ENCODE data around the gene SURF6.
"Not testable (repeated sequence)": the region's sequence is repeated elsewhere in the genome, so short reads cannot be mapped to it uniquely, and the experiment has no call there.

SURF6 gene

DNA sequence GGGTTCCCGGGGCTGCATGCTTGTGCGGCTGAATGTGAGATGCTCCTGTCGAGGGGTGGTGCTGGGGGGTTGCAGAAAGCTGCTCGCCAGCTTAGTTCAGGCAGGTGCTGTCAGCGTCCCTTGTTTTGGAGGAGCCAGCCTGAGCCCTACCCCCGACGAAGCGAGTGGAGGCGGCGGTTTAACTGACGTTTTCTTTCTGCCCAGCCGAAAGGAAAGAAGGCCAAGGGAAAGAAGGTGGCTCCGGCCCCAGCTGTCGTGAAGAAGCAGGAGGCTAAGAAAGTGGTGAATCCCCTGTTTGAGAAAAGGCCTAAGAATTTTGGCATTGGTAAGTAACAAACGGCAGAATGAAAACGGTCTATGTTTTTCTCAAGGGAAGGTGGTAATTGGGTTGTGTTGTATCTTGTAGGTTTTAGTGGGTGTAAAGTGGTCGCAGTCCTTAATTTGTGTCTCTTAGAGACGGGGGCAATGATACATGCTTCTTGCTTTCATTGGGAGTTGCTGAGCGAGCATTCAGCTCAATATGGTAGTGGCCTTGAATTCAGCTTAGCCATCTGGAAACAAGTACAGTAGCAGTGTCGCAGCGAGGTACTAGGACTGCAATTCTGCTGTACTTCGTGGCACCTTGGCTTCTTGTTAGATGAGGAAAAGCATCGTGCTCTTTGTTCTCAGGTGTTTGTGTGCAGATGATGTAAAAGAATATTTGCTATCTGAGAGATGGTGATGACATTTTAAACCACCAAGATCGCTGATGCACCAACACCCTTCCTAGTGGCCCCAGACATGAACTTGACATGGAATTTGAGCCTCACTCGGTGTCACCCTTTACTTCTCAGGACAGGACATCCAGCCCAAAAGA, 13.0 kb upstream of the SURF6 start:
- in situ Hi-C loops (cut with HindIII; ENCODE audit: low sequenced_read_pairs): no loop called here

DNA sequence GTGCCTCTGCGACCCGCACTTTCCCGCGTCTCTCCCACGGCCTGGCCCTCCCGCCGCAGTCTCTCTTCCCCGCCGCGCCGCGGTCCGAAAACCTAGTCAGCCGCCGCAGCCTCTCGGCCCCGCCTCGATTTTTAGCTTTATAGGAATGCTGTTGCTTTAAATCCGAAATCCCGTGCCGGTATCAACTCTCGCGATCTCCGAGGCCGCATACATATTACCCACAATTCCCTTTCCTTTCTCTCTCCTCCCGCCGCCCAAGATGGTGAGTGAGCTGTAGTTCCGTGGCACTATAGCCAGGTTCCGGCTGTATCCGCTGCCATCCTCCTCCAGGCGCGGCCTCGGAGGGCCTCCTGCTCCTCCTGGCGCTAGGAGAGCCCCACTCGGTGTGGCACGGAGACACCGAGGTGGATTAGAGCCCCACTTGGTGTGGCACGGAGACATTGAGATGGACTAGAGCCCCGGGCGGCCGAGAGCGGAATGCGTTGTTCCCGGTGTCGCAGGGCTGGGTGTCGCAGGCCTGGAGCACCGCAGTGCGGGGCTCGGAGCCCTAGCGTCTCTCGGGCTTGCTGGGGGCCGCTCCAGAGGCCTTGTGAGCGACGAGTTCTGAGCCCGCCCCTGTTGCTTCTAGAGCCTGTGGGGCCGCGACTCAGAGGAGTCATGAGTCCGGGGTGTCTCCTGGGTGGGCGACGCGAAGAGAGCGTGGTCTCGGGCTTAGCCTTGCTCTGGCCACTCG, 12.2 kb upstream of the SURF6 start, which contains the start of the genes MED22 and RPL7A:
MED22 (minus strand) TSS at position 147 of the 733 bp plus-strand sequence. CDS start 1,469 bp downstream, outside the sequence.
RPL7A (plus strand) TSS at position 234 of the 733 bp plus-strand sequence; CDS start at position 260, 26 bp downstream.
- in situ Hi-C loops (cut with HindIII; ENCODE audit: low sequenced_read_pairs): no loop called here

DNA sequence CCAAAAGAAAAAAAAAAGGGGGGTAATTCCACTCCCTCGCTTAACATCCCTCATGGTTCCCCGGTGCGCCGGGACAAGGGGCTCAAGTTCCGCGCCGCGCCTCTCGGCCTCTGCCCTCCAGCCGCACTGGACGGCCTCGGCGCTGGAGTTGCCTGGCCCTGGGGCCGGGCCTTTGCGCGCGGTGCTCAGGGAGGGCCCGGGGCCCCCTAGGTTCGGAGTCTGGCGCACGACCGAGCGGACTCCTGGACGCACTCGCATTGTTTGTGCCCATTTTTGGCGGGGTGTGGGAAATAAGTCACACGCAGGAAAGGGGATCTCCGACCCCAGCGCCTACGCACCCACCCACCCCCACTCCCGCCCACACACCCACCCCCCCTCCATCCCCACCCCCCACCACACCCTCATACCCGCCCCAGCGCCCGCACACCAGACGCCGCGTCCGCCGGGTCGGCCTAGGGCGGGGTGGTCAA, 11.6 kb upstream of the SURF6 start:
- in situ Hi-C loops (cut with HindIII; ENCODE audit: low sequenced_read_pairs): no loop called here

DNA sequence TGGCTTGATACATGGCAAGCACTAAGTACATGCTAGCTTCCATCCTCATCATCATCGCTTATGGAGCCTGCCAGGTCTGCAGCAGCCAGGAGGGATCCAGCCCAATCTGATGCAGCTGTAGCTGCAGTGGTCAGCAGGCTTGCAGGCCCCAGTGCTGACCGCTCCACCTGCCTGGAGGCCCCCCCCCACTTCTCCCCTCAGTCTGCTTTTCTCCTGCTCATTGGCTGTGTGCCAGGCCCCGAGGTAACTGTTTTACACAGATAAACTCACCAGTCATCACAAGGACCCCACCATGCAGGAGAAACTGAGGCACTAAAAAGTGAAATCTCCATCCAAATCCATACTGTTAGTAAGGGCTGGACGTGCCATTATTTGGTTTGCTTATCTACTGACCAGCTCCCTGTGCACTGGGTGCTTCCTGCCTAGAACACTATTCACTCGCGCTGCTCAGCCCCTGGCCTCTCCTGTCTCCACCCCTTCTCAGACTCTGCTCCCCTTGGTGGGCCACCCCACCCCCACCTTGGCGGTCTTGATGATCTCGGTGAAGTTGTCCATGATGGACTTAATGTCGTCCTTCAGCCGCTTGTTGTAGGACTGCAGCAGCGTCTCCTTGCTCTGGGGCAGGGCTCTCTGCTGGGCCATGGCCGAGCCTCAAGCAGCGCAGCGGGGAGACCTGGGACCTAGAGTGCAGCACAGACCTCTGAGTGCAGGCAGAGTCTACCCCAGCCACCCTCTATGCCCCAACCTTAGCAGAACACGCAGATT, 10.2 kb upstream of the SURF6 start:
- in situ Hi-C loops (cut with HindIII; ENCODE audit: low sequenced_read_pairs): no loop called here

DNA sequence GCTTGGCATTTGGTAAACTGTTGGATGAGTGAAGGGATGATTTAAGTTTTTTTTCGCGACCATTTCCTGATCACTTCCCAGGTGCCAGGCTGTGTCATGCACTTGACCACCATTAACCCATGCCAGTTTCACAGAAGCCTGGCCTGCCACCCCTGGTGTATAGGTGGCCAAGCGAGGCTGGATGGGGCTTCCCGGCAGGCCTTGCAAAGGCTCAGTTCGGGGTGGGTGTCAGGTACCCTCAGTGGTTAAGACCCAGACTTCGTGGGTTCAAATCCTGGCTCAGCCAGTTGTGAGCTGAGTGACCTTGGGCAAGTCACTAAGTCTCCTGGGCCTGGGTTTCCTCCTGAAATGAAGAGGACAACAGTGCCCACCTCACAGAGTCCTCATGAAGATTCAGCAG, 9.6 kb upstream of the SURF6 start:
- in situ Hi-C loops (cut with HindIII; ENCODE audit: low sequenced_read_pairs): no loop called here

DNA sequence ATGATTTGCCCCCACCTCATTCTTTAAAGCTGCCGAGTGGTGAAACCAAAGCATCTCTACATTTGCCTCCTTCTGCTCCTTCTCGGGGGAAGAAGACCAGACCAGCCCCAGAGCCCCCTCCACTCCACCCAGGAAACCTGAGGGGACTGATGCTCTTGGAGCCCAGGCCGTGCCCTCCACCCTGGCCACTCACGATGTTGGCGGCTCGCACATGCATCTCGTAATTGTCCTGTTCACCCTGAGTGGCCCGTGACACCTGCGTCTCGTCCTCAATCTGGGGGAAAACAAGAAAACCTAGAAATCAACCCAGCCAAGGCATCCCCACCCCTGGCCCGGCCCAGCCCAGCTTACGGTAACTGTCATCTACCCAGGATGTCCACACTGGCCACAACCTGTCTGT, 9.0 kb upstream of the SURF6 start:
- in situ Hi-C loops (cut with HindIII; ENCODE audit: low sequenced_read_pairs): no loop called here

DNA sequence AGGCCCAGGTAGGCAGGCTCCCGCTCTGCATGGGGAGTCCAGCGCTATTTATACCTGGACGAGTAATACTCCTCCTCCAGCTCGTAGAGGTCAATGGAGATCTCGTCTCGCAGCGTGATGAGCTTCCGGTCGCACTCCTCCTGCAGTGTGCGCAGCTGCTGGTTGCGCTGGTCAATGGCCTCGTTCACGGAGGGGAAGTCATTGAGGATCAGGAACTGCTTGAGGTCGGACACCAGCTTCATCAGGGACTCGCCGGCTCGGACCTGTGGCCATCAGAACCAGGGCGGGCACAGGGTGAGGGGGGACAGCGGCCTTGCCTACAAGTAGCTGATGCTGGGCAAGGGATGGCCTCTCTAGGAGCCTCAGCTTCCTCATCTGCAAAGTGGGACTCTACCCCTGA, 8.1 kb upstream of the SURF6 start:
- in situ Hi-C loops (cut with HindIII; ENCODE audit: low sequenced_read_pairs): no loop called here

DNA sequence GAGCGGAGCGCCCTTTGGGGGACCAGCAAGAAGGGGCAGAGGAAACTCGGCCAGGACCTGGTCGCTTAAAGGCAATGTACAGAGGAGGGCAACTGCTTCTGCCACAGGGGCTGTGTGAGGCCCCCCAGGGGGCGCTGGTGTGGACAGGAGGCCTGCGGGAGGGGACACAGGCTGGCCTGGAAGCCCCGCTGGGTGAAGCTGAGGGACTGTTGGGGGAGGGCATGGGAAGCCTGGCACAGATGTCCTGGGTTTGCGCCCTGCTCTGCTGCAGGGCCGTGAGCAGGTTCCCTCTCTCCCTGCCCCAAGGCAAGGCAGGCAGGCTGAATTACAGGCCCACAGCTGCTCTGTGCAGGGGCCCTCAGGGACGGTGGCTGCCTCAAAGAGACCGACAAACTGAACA, 6.6 kb upstream of the SURF6 start:
- in situ Hi-C loops (cut with HindIII; ENCODE audit: low sequenced_read_pairs): no loop called here

DNA sequence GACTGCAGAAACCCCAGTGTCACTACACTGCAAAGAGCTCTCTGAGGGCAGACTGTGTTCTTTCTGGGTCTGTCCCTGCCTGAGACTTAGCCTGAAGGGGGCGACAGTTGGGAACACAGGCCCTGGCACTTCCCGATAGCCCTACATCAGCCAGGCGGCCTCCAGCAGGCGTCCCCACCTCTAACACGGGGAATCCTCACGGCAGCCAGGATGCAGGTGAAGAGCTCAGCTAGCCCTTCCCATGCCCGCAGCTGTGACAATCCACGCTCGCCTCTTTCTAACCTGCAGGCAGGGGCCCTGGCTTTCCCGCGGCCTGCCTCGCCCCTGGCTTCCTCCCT, 6.0 kb upstream of the SURF6 start:
- in situ Hi-C loops (cut with HindIII; ENCODE audit: low sequenced_read_pairs): no loop called here

DNA sequence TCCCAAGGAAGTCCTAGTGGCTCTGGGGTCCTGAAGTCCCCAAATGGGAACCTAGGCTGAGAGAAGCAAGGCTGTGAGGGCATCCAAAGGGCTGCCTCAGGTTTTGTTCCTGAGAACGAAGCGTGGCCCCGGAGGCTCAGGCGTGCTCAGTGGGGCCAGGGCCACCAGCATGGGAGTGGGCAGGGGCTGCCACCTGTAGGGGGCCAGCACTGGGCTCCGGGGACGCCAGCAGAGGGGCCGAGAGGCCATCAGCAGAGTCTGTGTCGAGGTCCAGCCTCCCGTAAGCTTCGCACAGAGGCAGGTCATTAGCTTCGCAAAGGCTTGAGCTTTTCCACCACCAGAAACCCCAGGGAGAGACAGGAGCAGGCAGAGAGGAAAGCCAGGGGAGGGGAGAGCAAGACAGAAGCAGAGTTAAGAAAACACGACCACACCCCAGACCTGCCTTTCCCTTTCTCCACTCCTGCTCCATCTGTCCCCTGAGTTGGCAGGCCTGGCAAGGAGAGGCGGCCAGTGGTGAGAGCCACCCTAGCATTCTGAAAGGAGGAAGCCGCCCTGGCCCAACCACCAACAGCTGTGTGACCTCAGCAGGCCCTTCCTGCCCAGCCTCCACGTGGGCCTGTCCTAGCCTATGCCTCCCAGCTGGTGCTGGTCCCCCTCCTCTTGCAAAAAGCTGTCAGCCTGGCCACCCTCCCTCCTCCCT, 5.5 kb upstream of the SURF6 start:
- in situ Hi-C loops (cut with HindIII; ENCODE audit: low sequenced_read_pairs): no loop called here

DNA sequence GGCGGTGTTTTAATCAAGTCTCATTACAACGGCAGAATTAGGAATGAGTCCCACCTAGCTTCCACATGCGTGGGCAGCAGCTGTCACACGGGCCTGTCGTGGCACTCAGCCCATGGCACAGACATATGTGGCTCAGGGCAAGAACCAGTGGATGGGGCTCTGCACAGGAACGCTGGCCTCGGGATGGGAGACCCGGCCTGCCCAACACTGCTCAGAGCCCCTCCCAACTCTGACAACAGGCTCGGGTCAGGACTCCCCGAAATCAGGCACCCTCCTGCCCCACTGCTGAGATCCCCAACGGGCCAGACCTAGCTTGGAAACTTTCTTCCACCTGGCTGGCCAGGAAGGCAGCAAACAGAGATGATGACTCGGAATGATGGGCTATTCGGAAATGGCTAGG, 4.9 kb upstream of the SURF6 start:
- in situ Hi-C loops (cut with HindIII; ENCODE audit: low sequenced_read_pairs): no loop called here

DNA sequence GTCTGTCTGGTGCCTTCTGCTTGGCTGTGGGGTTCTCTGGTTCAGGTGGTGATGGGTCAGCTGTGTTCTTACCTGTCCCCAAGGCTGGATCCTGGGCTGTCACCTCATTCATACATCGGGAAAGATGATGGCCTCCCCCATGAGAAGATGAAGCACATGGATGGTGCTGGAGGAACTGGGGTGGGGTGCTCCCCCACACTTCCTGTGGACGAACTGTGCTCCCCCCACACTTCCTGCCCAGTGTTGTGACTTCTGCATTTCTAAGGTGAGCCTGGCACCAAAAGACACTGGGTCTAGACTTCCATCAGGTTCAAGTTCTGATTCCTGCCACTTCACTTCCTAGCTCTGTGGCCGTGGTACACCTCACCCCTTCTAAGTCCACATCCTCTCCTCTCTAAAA, 4.3 kb upstream of the SURF6 start:
- in situ Hi-C loops (cut with HindIII; ENCODE audit: low sequenced_read_pairs): no loop called here

DNA sequence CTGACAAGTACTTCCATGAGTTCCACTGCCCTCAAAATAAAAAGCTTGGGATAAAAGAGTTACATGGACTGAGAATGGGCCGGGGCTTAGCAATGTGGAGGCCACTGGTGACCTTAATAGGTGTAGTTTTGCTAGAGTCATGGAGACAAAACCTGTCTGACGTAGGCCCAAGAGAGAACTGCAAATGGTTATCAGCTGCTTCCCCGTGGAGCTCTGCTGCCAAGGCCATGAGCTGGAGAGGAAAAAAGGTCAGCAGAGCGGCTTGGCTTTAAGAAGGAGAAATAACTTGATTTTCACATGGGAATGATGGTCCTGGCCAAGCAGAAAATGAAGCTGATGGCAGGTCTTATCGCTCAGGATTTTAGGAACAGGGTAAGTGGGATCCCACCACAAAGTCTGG, 3.7 kb upstream of the SURF6 start:
- in situ Hi-C loops (cut with HindIII; ENCODE audit: low sequenced_read_pairs): no loop called here

DNA sequence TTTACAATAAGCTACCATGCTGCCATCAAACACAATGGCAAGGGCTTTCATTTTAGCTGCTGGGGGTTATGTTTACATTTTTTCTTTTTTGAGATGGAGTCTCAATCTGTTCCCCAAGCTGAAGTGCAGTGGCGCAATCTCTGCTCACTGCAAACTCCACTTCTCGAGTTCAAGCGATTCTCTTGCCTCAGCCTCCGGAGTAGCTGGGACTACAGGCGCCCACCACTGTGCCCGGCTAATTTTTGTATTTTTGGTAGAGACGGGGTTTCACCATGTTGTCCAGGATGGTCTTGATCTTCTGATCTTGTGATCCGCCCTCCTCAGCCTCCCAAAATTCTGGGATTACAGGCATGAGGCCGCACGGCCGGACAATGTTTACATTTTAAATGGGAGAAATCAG, 1.1 kb downstream of the SURF6 start:
- in situ Hi-C loops (cut with HindIII; ENCODE audit: low sequenced_read_pairs): not testable (repeated sequence)

DNA sequence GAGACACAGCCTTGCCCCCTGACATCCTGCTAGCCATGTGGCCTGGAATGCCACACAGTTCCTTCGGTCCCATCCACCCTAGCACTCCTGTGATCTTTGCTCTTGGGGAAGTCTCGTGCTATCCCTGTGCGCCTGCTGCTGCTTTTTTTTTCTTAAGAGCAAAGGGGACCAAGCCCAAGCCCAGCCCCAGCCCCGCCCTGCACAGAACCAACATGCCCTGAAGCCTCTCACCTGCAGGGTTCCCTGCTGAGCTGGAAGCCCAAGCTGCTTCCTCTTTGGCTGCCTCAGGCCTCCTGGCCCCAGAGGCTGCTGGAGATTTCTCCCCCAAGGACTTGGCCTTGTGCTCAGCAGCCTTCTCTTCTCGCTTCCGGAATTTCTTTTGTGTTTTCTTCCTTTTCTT, 1.8 kb downstream of the SURF6 start:
- in situ Hi-C loops (cut with HindIII; ENCODE audit: low sequenced_read_pairs): no loop called here

DNA sequence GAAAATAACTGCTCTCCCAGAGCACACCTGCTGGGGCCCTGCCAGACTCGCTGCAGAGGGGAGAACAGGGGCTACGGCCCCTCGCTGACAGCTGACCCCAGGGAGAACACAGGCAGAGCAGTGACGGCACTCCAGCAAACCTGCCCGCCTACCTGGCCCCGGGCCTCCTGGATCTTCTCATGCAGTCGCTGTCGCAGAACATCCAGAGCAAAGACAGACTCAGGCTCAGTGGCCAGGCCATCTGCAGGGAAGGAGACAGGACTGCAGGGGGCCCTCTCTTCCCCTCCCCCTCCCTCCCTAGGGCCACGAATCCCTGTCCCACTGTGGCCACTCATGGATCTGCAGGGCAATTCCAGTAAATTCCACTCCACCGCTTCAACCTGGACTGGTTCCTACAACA, 2.4 kb downstream of the SURF6 start:
- in situ Hi-C loops (cut with HindIII; ENCODE audit: low sequenced_read_pairs): no loop called here

DNA sequence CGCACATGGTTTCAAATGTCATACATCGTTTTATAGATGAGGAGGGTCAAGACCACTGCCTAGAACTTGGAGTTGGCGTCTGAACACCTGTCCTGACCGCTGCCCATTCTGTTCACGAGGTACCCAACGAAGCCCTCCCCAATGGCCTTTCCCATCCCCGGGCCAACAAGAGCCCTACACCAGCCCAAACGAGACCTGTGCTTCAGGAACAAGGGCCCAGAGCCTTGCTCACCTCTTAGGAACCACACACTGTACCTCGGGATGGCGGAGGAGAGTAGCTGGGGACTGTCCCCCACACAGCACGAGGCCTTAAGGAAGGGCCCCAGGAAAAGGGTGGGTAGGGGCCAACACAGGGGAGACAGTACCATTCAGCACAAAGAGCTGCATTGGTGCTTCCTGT, 3.0 kb downstream of the SURF6 start:
- in situ Hi-C loops (cut with HindIII; ENCODE audit: low sequenced_read_pairs): no loop called here

DNA sequence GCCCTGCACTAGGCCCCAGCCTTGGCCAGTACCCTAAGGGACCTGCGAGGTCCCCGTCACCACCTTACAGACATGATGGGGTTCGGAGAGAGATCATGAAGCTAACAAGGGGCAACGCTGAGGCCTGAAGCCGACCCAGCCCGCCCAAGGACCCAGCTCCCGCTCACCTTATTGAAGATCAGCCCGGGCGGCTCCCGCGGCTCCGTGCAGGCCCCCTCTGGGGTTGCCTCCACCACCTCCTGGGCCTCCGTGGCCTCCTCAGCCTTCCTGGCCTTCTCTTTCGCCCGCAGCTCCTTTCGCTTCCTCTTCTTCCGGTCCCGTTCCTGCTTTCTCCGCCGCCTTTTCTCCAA, 3.6 kb downstream of the SURF6 start:
- in situ Hi-C loops (cut with HindIII; ENCODE audit: low sequenced_read_pairs): no loop called here

DNA sequence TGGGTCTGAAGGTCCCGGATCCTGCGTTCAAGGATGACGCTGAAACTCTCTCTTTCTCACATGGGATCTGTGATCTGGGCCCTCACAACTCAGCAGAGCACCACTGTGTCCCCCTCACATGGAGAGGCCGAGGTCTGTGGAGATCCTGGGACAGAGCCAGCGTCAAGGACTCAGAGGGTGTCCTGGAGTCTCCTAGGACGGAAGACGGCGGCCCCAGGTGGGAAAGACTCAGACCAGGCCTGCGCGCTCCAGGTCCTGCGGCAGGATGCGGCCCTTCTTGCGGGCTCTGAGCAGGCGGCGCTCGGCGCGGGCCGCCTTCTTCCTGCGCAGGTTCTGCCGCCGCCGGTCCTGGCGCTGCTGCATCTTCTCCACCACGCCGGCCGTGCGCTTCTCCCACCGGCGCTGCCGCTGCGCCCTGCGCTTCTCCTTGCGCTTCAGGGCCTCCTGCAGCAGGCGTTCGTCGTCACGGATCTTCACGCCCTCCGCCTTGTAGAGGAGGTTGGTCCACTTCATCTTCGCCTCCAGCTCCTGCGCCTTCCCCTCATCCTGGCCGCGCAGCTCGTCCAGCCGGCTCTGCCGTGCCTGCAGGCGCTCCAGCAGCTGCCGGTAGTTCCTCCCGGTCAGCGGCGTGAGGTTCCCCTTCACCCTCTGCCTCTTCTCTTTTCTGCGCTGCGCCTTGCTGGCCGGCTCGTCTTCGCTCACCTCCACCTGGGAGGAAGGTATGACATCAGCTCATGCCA, 4.2 kb downstream of the SURF6 start:
- in situ Hi-C loops (cut with HindIII; ENCODE audit: low sequenced_read_pairs): no loop called here

DNA sequence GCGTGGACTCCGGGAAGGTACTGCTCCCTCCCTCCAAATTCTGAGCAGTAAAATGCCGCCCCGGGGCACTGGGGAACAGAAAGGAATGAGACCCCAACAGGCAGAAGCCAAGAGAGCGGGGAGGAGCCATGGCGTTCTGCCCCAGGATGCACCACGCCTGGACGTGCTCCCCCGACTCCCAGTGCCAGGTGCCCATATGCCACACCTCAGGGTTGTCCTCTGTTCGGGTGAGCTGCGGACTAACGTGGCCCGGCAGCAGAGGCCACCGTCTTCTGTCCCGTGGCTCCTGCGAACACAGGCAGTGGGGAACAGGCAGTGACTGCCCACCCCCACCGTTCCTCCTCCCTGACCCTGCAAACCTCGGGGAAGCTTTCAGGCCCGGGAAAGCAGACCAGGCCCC, 4.8 kb downstream of the SURF6 start:
- in situ Hi-C loops (cut with HindIII; ENCODE audit: low sequenced_read_pairs): no loop called here

Data from DLD1 (cell line).